Neural progenitor cell (in vitro differentiated cells): Measurements from ENCODE around the gene SERPINA6. TPM values are rescaled to one million over a fixed set of nuclear protein-coding genes. Genes with fewer than 3 reads are reported as not detected.

Experiments used
- DNase-seq: peaks from one replicate; pipeline ENCODE4 v3.0.0-alpha.2; 2016; ENCODE audit warnings: low spot score
- H2AFZ ChIP-seq: fragments of 200-600 bp; sonication (generic); replicated peaks from 2 replicates; pipeline ENCODE4 v1.6.1; 2016; ENCODE audit warnings: antibody characterized with exemption
- H3F3A ChIP-seq: fragments of 200-600 bp; sonication (generic); 2 replicates; pipeline ENCODE4 v1.6.1; 2016; ENCODE audit warnings: antibody characterized with exemption, low read depth
- H3K27ac ChIP-seq: fragments of 200-600 bp; sonication (generic); 2 replicates; pipeline ENCODE4 v1.5.1; 2016; ENCODE audit warnings: mild to moderate bottlenecking
- H3K27me3 ChIP-seq: fragments of 200-600 bp; sonication (generic); 2 replicates; pipeline ENCODE4 v1.6.1; 2016; ENCODE audit warnings: mild to moderate bottlenecking, moderate library complexity
- H3K36me3 ChIP-seq: fragments of 200-600 bp; sonication (generic); 2 replicates; pipeline ENCODE4 v1.5.1; 2016
- H3K4me1 ChIP-seq: fragments of 200-600 bp; sonication (generic); 2 replicates; pipeline ENCODE4 v1.6.1; 2016; ENCODE audit warnings: mixed run types
- H3K4me2 ChIP-seq: fragments of 200-600 bp; sonication (generic); 2 replicates; pipeline ENCODE4 v1.6.1; 2016
- H3K4me3 ChIP-seq: fragments of 200-600 bp; sonication (generic); 2 replicates; pipeline ENCODE4 v1.5.1; 2016
- H3K79me2 ChIP-seq: fragments of 200-600 bp; sonication (generic); 2 replicates; pipeline ENCODE4 v1.6.1; 2016; ENCODE audit warnings: low read depth
- H3K9ac ChIP-seq: fragments of 200-600 bp; sonication (generic); 2 replicates; pipeline ENCODE4 v1.6.1; 2016
- H3K9me3 ChIP-seq: fragments of 200-600 bp; sonication (generic); 2 replicates; pipeline ENCODE4 v1.5.1; 2016; ENCODE audit warnings: low read depth
- H4K20me1 ChIP-seq: fragments of 200-600 bp; sonication (generic); 2 replicates; pipeline ENCODE4 v1.6.1; 2016; ENCODE audit warnings: low read depth
- H3K27ac Mint-ChIP-seq: 3 replicates; pipeline ENCODE4 v1.8.0; 2021; ENCODE audit warnings: mixed read lengths
- H3K27me3 Mint-ChIP-seq: 2 replicates; pipeline ENCODE4 v1.8.0; 2022; ENCODE audit warnings: low read depth, mild to moderate bottlenecking, inconsistent platforms, moderate library complexity, mixed read lengths; ENCODE audit not compliant: insufficient read depth
- H3K36me3 Mint-ChIP-seq: 3 replicates; pipeline ENCODE4 v1.8.0; 2021; ENCODE audit warnings: mixed read lengths
- H3K4me1 Mint-ChIP-seq: 3 replicates; pipeline ENCODE4 v1.8.0; 2021; ENCODE audit warnings: mixed read lengths
- H3K4me3 Mint-ChIP-seq: 3 replicates; pipeline ENCODE4 v1.8.0; 2021; ENCODE audit warnings: mild to moderate bottlenecking, moderate library complexity, mixed read lengths
- H3K9me3 Mint-ChIP-seq: 3 replicates; pipeline ENCODE4 v1.8.0; 2020; ENCODE audit warnings: mixed read lengths
- EZH2 ChIP-seq: fragments of 200-600 bp; sonication (generic); IDR thresholded peaks from 2 replicates; pipeline ENCODE4 v1.6.1; 2017; ENCODE audit warnings: antibody characterized with exemption, mild to moderate bottlenecking, moderate library complexity
- EZH2phosphoT487 ChIP-seq: fragments of 200-600 bp; sonication (generic); IDR thresholded peaks from 2 replicates; pipeline ENCODE4 v1.6.1; 2017; ENCODE audit warnings: antibody characterized with exemption
- total RNA-seq: library from RNA; depleted of rRNA; stranded (reverse); fragments of >200 nt; gene quantifications from 2 replicates; pipeline ENCODE4 v1.2.3, GENCODE V29; 2015; ENCODE audit warnings: low replicate concordance
- TF ChIP-seq, protein P1 (sequence below): fragments of 200-600 bp; sonication (generic); IDR thresholded peaks from 2 replicates; pipeline ENCODE4 v1.5.1; 2017; ENCODE audit warnings: antibody characterized with exemption, mild to moderate bottlenecking

The SERPINA6 gene
- total RNA-seq, 1 donor from 2014 or later, result not detected

DNA sequence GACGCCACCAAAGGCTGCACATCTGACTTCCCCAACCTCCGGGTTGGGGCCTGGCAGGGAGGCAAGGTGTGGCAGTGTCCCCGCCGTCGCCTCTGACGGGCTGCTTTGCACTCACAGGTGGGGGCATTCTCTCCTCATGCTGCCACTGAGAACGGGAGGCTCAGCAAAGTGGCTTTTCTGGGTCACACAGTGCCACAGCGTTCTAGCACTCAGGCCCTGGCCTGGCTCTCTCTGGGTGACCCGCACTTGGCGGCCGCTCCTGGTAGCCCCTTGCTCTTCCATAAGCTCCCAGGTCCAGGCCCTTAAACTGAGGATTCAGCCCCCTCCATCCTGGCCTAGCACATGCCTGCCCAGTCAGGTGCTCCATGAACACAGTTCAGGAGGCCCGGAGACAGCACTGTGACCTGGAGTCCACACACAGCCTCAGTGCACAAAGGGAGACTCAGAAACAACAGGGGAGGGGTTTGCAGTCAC, 40.1 kb upstream of the SERPINA6 start:
- Histone ChIP-seq H3K4me1 (peaks cover 4% of the 10 kb centered on the region), H3K9ac (no peak overlapping the region), H3K79me2 (no peaks in the 10 kb centered on the region), H3K36me3 (no peaks in the 10 kb centered on the region), H2AFZ (peak overlapping the region; percentile 34), H3K27ac (no peak overlapping the region), H4K20me1 (no peaks in the 10 kb centered on the region), H3F3A (no peaks in the 10 kb centered on the region), H3K4me3 (no peak overlapping the region), H3K4me2 (no peak overlapping the region), H3K27me3 (no peaks in the 10 kb centered on the region), H3K9me3 (no peaks in the 10 kb centered on the region)
- peak overlapping the region; percentile 48 for H3K27ac Mint-ChIP-seq
- TF ChIP-seq EZH2 (no peak), EZH2phosphoT487 (no peak)
- TF ChIP-seq, protein P1, sequence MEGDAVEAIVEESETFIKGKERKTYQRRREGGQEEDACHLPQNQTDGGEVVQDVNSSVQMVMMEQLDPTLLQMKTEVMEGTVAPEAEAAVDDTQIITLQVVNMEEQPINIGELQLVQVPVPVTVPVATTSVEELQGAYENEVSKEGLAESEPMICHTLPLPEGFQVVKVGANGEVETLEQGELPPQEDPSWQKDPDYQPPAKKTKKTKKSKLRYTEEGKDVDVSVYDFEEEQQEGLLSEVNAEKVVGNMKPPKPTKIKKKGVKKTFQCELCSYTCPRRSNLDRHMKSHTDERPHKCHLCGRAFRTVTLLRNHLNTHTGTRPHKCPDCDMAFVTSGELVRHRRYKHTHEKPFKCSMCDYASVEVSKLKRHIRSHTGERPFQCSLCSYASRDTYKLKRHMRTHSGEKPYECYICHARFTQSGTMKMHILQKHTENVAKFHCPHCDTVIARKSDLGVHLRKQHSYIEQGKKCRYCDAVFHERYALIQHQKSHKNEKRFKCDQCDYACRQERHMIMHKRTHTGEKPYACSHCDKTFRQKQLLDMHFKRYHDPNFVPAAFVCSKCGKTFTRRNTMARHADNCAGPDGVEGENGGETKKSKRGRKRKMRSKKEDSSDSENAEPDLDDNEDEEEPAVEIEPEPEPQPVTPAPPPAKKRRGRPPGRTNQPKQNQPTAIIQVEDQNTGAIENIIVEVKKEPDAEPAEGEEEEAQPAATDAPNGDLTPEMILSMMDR, result no peak
- no peaks in the 10 kb centered on the region for H3K36me3 Mint-ChIP-seq
- no peaks in the 10 kb centered on the region for H3K9me3 Mint-ChIP-seq
- DNase-seq, result no peak
- H3K27me3 Mint-ChIP-seq, result peaks cover 3% of the 10 kb centered on the region
- H3K4me3 Mint-ChIP-seq, result no peak overlapping the region
- peaks cover 3% of the 10 kb centered on the region for H3K4me1 Mint-ChIP-seq

DNA sequence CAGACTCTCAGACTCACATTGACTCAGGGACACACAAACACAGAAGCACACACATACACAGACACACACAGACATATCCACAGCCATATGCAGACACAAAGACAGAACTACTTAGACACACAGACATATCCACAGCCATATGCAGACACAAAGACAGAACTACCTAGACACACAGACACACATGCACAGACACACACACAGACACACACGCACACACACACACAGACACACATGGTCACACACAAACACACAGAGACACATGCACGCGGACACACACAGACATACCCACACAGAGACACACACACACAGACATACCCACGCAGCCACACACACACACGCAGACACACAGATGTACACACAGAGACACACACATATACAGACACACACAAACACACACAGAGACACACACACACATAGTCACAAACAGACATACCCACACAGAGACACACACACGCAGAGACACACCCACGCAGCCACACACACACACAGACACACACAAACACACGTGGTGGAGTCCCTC, 39.5 kb upstream of the SERPINA6 start:
- DNase-seq, result no peak
- no peak overlapping the region for H3K27ac ChIP-seq

DNA sequence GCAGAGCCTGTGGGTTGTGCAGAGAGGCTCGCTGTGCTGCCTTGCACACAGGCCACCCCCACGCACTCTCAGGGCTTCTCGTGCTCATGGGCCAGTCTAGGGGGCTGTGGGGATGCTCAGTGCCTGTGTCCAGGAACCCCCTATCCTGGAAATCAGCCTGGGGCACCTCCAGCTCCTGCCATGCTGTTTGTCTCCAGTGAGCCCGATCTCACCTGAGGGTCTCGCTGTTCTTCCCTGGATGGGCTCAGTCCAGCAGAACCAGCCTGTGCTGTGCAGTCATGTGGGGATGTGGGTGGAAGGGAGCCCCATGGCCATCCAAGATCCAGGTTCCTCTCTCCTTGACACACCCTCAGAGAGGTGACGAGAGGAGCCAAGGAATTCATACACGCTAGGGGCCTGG, 38.5 kb upstream of the SERPINA6 start:
- no peak overlapping the region for H3K4me3 Mint-ChIP-seq
- no peaks in the 10 kb centered on the region for H3K27me3 ChIP-seq

More for the DNA sequence above, 39.5 kb upstream of the SERPINA6 start:
- H3K27me3 ChIP-seq, result no peaks in the 10 kb centered on the region
- Mint-ChIP-seq H3K4me1 (peaks cover 3% of the 10 kb centered on the region), H3K9me3 (no peaks in the 10 kb centered on the region), H3K4me3 (no peak overlapping the region), H3K36me3 (no peaks in the 10 kb centered on the region), H3K27me3 (peaks cover 3% of the 10 kb centered on the region), H3K27ac (peak overlapping the region; percentile 48)
- no peak overlapping the region for H3K4me3 ChIP-seq
- H3K79me2 ChIP-seq, result no peaks in the 10 kb centered on the region
- no peaks in the 10 kb centered on the region for H3F3A ChIP-seq
- peaks cover 4% of the 10 kb centered on the region for H3K4me1 ChIP-seq
- H3K36me3 ChIP-seq, result no peaks in the 10 kb centered on the region
- H3K4me2 ChIP-seq, result no peak overlapping the region
- no peak for TF ChIP-seq EZH2phosphoT487
- no peak for TF ChIP-seq EZH2
- TF ChIP-seq, protein P1, result no peak
- H4K20me1 ChIP-seq, result no peaks in the 10 kb centered on the region
- no peak overlapping the region for H2AFZ ChIP-seq
- no peak overlapping the region for H3K9ac ChIP-seq
- H3K9me3 ChIP-seq, result no peaks in the 10 kb centered on the region

More for the DNA sequence above, 38.5 kb upstream of the SERPINA6 start:
- Mint-ChIP-seq H3K4me1 (peaks cover 3% of the 10 kb centered on the region), H3K27ac (no peak overlapping the region), H3K27me3 (peaks cover under 1% of the 10 kb centered on the region), H3K36me3 (no peaks in the 10 kb centered on the region), H3K9me3 (no peaks in the 10 kb centered on the region)
- Histone ChIP-seq H3K79me2 (no peaks in the 10 kb centered on the region), H4K20me1 (no peaks in the 10 kb centered on the region), H3K27ac (no peak overlapping the region), H3K4me3 (no peak overlapping the region), H3K4me1 (peaks cover 4% of the 10 kb centered on the region), H3K36me3 (no peaks in the 10 kb centered on the region), H2AFZ (no peak overlapping the region), H3K9me3 (no peaks in the 10 kb centered on the region), H3K9ac (no peak overlapping the region), H3F3A (no peaks in the 10 kb centered on the region), H3K4me2 (no peak overlapping the region)
- no peak for DNase-seq
- TF ChIP-seq EZH2, result no peak
- TF ChIP-seq, protein P1, result no peak
- no peak for TF ChIP-seq EZH2phosphoT487
